HG02678 (cell line): ENCODE measurements around the gene YDJC.
A peak's percentile ranks its signal among the peaks of the same experiment; 100 is the strongest.
"Not testable (repeated sequence)": the region's sequence is repeated elsewhere in the genome, so short reads cannot be mapped to it uniquely, and the experiment has no call there.

ENCODE experiments used
- ATAC-seq: cut with Tn5 transposase; IDR thresholded peaks from one replicate; pipeline ENCODE4 v1.9.1; 2021; ENCODE audit warnings: mild to moderate bottlenecking, moderate library complexity; ENCODE audit not compliant: unreplicated experiment

Gene YDJC

GRCh38 chr22:21629255-21630149 lies at the start of gene YDJC:
TSS of gene YDJC (minus strand) at chr22:21630022. CDS start at chr22:21630014, 8 bp downstream.
- peak; percentile 79 for ATAC-seq

GRCh38 chr22:21679383-21679782 lies 49.6 kb upstream of the YDJC start:
- ATAC-seq: no peak

GRCh38 chr22:21678842-21679241 lies 49.0 kb upstream of the YDJC start:
- not testable (repeated sequence) for ATAC-seq

- no peak for ATAC-seq
Observed at GRCh38 chr22:21677606-21678443, 48.0 kb upstream of the YDJC start.

GRCh38 chr22:21674638-21675245 lies 44.9 kb upstream of the YDJC start:
- no peak for ATAC-seq

- ATAC-seq: no peak
Observed at GRCh38 chr22:21673534-21674321, 43.9 kb upstream of the YDJC start.

- ATAC-seq: no peak
Observed at GRCh38 chr22:21672107-21672629, 42.3 kb upstream of the YDJC start.

- no peak for ATAC-seq
Observed at GRCh38 chr22:21669026-21669425, 39.2 kb upstream of the YDJC start.

- no peak for ATAC-seq
Observed at GRCh38 chr22:21666786-21667185, 37.0 kb upstream of the YDJC start.

GRCh38 chr22:21665047-21665851 lies 35.4 kb upstream of the YDJC start:
- ATAC-seq: no peak

GRCh38 chr22:21663738-21664137 lies 33.9 kb upstream of the YDJC start:
- no peak for ATAC-seq

GRCh38 chr22:21661991-21662390 lies 32.2 kb upstream of the YDJC start:
- no peak for ATAC-seq

- no peak for ATAC-seq
Observed at GRCh38 chr22:21660904-21661303, 31.1 kb upstream of the YDJC start.

- ATAC-seq: no peak
Observed at GRCh38 chr22:21659864-21660525, 30.2 kb upstream of the YDJC start.

- ATAC-seq: peak; percentile 82
Observed at GRCh38 chr22:21657360-21658032, 27.7 kb upstream of the YDJC start.

GRCh38 chr22:21657020-21657359 lies 27.2 kb upstream of the YDJC start:
- no peak for ATAC-seq

GRCh38 chr22:21652547-21653545 lies 23.0 kb upstream of the YDJC start:
- no peak for ATAC-seq
